ENCODE results near the gene STAC.
"Not testable (repeated sequence)": the region's sequence is repeated elsewhere in the genome, so short reads cannot be mapped to it uniquely, and the experiment has no call there.

STAC gene

GRCh38 chr3:36417237-36417636, 36.9 kb downstream of the STAC start:
- DNase-seq: no peak

- no peak for DNase-seq
Observed at GRCh38 chr3:36418296-36418695, 38.0 kb downstream of the STAC start.

GRCh38 chr3:36428445-36428844, 48.1 kb downstream of the STAC start:
- DNase-seq: no peak

GRCh38 chr3:36429986-36430485, 49.7 kb downstream of the STAC start:
- DNase-seq: no peak

- DNase-seq: no peak
Observed at GRCh38 chr3:36433511-36433910, 53.2 kb downstream of the STAC start.

- DNase-seq: no peak
Observed at GRCh38 chr3:36434687-36435426, 54.6 kb downstream of the STAC start.

GRCh38 chr3:36443028-36443686, 62.9 kb downstream of the STAC start:
- DNase-seq: no peak

GRCh38 chr3:36444909-36445308, 64.6 kb downstream of the STAC start:
- no peak for DNase-seq

- DNase-seq: no peak
Observed at GRCh38 chr3:36446276-36446675, 66.0 kb downstream of the STAC start.

GRCh38 chr3:36447061-36447460, 66.8 kb downstream of the STAC start:
- DNase-seq: no peak

GRCh38 chr3:36451816-36452215, 71.5 kb downstream of the STAC start:
- no peak for DNase-seq

GRCh38 chr3:36453213-36453612, 72.9 kb downstream of the STAC start:
- not testable (repeated sequence) for DNase-seq

- not testable (repeated sequence) for DNase-seq
Observed at GRCh38 chr3:36453896-36454295, 73.6 kb downstream of the STAC start.

GRCh38 chr3:36455406-36455805, 75.1 kb downstream of the STAC start:
- no peak for DNase-seq

GRCh38 chr3:36456784-36457183, 76.5 kb downstream of the STAC start:
- no peak for DNase-seq

- no peak for DNase-seq
Observed at GRCh38 chr3:36457667-36458066, 77.4 kb downstream of the STAC start.

- no peak for DNase-seq
Observed at GRCh38 chr3:36459177-36459576, 78.9 kb downstream of the STAC start.

- no peak for DNase-seq
Observed at GRCh38 chr3:36461597-36461996, 81.3 kb downstream of the STAC start.

- DNase-seq: not testable (repeated sequence)
Observed at GRCh38 chr3:36472045-36472444, 91.7 kb downstream of the STAC start.

GRCh38 chr3:36475558-36475957, 95.3 kb downstream of the STAC start:
- no peak for DNase-seq

- DNase-seq: no peak
Observed at GRCh38 chr3:36476286-36476942, 96.1 kb downstream of the STAC start.

- no peak for DNase-seq
Observed at GRCh38 chr3:36477655-36478054, 97.4 kb downstream of the STAC start.

GRCh38 chr3:36480911-36481648, 100.8 kb downstream of the STAC start:
- no peak for DNase-seq
